ENCODE measurements around the gene TP63. TPM values are rescaled to one million over a fixed set of nuclear protein-coding genes. Genes with fewer than 3 reads are reported as not detected.

Gene TP63
- total and polyA plus RNA-seq, 12 donors, result 0.11 to 0.84 (median 0.16) TPM; not detected in 1

- no peak overlapping the region for H3K4me3 ChIP-seq
- no peaks in the 10 kb centered on the region for H3K27me3 ChIP-seq
- H3K9me3 ChIP-seq (replicated peaks in 1 of 3), result no peaks in the 10 kb centered on the region
- no peaks in the 10 kb centered on the region for H3K36me3 ChIP-seq (replicated peaks in 1 of 2)
- H3K27ac ChIP-seq, result no peak overlapping the region
- DNase-seq, result no peak
- 71 to 87% (median 77%) methylated on average over 1 of the region's 1 CpG for WGBS, 4 donors
- H3K4me1 ChIP-seq (replicated peaks in 1 of 2), result no peaks in the 10 kb centered on the region
- no peak for TF ChIP-seq CTCF (IDR thresholded peaks at IDR 0.05)
- no peak for TF ChIP-seq POLR2A (IDR thresholded peaks at IDR 0.05)
- intact Hi-C loops (cut with DNase I), result no loop called here
These were observed 178.4 kb downstream of the TP63 start for GRCh38 chr3:189809583-189809982.

GRCh38 chr3:189812806-189813465, 181.7 kb downstream of the TP63 start:
- Histone ChIP-seq H3K4me3 (no peak overlapping the region), H3K9me3 (replicated peaks in 1 of 3) (no peaks in the 10 kb centered on the region), H3K4me1 (replicated peaks in 1 of 2) (no peaks in the 10 kb centered on the region), H3K27me3 (no peaks in the 10 kb centered on the region), H3K27ac (no peak overlapping the region), H3K36me3 (replicated peaks in 1 of 2) (no peaks in the 10 kb centered on the region)
- WGBS, 4 donors, result 87 to 93% (median 90%) methylated on average over 5 of the region's 5 CpGs
- DNase-seq, result no peak
- intact Hi-C loops (cut with DNase I), result no loop called here
- TF ChIP-seq CTCF (IDR thresholded peaks at IDR 0.05) (no peak), POLR2A (IDR thresholded peaks at IDR 0.05) (no peak)

- Histone ChIP-seq H3K9me3 (replicated peaks in 1 of 3) (no peaks in the 10 kb centered on the region), H3K36me3 (replicated peaks in 1 of 2) (no peaks in the 10 kb centered on the region), H3K4me3 (no peak overlapping the region), H3K27ac (no peak overlapping the region), H3K4me1 (replicated peaks in 1 of 2) (no peaks in the 10 kb centered on the region), H3K27me3 (no peaks in the 10 kb centered on the region)
- WGBS, 4 donors, result 69 to 74% (median 72%) methylated on average over 10 of the region's 10 CpGs
- intact Hi-C loops (cut with DNase I), result no loop called here
- TF ChIP-seq POLR2A (IDR thresholded peaks at IDR 0.05) (no peak), CTCF (IDR thresholded peaks at IDR 0.05) (no peak)
- DNase-seq, result no peak
These were observed 182.6 kb downstream of the TP63 start for GRCh38 chr3:189813647-189814240.

- no peak overlapping the region for H3K27ac ChIP-seq
- H3K4me3 ChIP-seq, result no peak overlapping the region
- H3K27me3 ChIP-seq, result no peaks in the 10 kb centered on the region
- intact Hi-C loops (cut with DNase I), result no loop called here
- no peaks in the 10 kb centered on the region for H3K4me1 ChIP-seq (replicated peaks in 1 of 2)
- WGBS, 4 donors, result 84 to 90% (median 88%) methylated on average over 2 of the region's 2 CpGs
- DNase-seq, result no peak
- TF ChIP-seq POLR2A (IDR thresholded peaks at IDR 0.05), result no peak
- TF ChIP-seq CTCF (IDR thresholded peaks at IDR 0.05), result no peak
- H3K9me3 ChIP-seq (replicated peaks in 1 of 3), result no peaks in the 10 kb centered on the region
- no peaks in the 10 kb centered on the region for H3K36me3 ChIP-seq (replicated peaks in 1 of 2)
These were observed 189.2 kb downstream of the TP63 start for GRCh38 chr3:189820365-189820720.

Measured in adrenal gland (tissue), 12 donors.